H1 (cell line): ENCODE data around the gene HDC. TPM values are rescaled to one million over a fixed set of nuclear protein-coding genes. Genes with fewer than 3 reads are reported as not detected.

Source experiments
- CTCF ChIA-PET: fragments of 300-600 bp; sonication (Branson Sonifier 250); formaldehyde crosslinking; loops from one replicate; lab custom pipeline; 2021; ENCODE audit not compliant: partially characterized antibody; lab: Charles Lee
- POLR2A ChIA-PET: fragments of 300-600 bp; sonication (Branson Sonifier 250); formaldehyde crosslinking; loops from one replicate; lab custom pipeline; 2021; ENCODE audit warnings: inconsistent platforms; ENCODE audit not compliant: partially characterized antibody; lab: Charles Lee
- DNase-seq, 2 experiments: peaks; one replicate each; pipeline versions ENCODE4 v3.0.0 to v3.0.0-alpha.2; 2010 to 2022; ENCODE audit warnings: low spot score in 2 of 2, low read depth in 1 of 2, mixed read lengths in 1 of 2
- FAIRE-seq: peaks from 2 replicates; lab custom pipeline; 2011; peaks lifted over from hg19 to GRCh38; lab: Jason Lieb, UNC
- H2AFZ ChIP-seq: 2 replicates; pipeline ENCODE4 v1.8.1; 2012; ENCODE audit warnings: low read length, inconsistent platforms
- H2AK5ac ChIP-seq: 2 replicates; pipeline ENCODE4 v1.6.1; 2013; ENCODE audit warnings: low read depth, low read length
- H2BK120ac ChIP-seq: replicated peaks from 2 replicates; pipeline ENCODE3; 2013; ENCODE audit warnings: low read depth, low read length, inconsistent platforms
- H2BK12ac ChIP-seq: 2 replicates; pipeline ENCODE4 v1.6.1; 2013; ENCODE audit warnings: low read depth, low read length
- H2BK15ac ChIP-seq: 2 replicates; pipeline ENCODE4 v1.6.1; 2013; ENCODE audit warnings: low read length
- H2BK20ac ChIP-seq: 2 replicates; pipeline ENCODE4 v1.6.1; 2013; ENCODE audit warnings: low read length
- H2BK5ac ChIP-seq: 2 replicates; pipeline ENCODE4 v1.6.1; 2013; ENCODE audit warnings: low read depth, low read length
- H3K14ac ChIP-seq: 2 replicates; pipeline ENCODE4 v1.6.1; 2013; ENCODE audit warnings: inconsistent platforms; ENCODE audit not compliant: insufficient read length
- H3K18ac ChIP-seq: 2 replicates; pipeline ENCODE4 v1.6.1; 2013; ENCODE audit warnings: low read length; ENCODE audit errors: extremely low read depth
- H3K23ac ChIP-seq: 2 replicates; pipeline ENCODE4 v1.6.1; 2013; ENCODE audit warnings: inconsistent platforms; ENCODE audit not compliant: insufficient read length
- H3K23me2 ChIP-seq: 2 replicates; pipeline ENCODE4 v1.6.1; 2013; ENCODE audit warnings: low read depth, low read length
- H3K27ac ChIP-seq: 2 replicates; pipeline ENCODE4 v1.6.1; 2011; ENCODE audit warnings: low read depth, low read length, inconsistent platforms
- H3K27me3 ChIP-seq, 4 experiments: replicated peaks in 1 of 4; 1 replicate in 1 of 4; 2 replicates in 3 of 4; pipeline versions ENCODE4 v1.6.1 to v1.8.1; 2011 to 2013; ENCODE audit warnings: low read length in 3 of 4, mild to moderate bottlenecking in 3 of 4, inconsistent platforms in 2 of 4, mixed read lengths in 2 of 4, moderate library complexity in 1 of 4; ENCODE audit not compliant: control insufficient read depth in 3 of 4, insufficient read depth in 3 of 4; ENCODE audit errors: extremely low read depth in 1 of 4
- H3K36me3 ChIP-seq, 4 experiments: 2 replicates each; pipeline versions ENCODE4 v1.6.1 to v1.8.1; 2011 to 2013; ENCODE audit warnings: mild to moderate bottlenecking in 4 of 4, low read length in 3 of 4, moderate library complexity in 2 of 4, control low read depth in 1 of 4, inconsistent platforms in 1 of 4; ENCODE audit not compliant: insufficient read depth in 4 of 4, control insufficient read depth in 2 of 4
- H3K4ac ChIP-seq: replicated peaks from 2 replicates; pipeline ENCODE3; 2013; ENCODE audit warnings: low read length, low read depth, mixed read lengths, inconsistent platforms; ENCODE audit not compliant: insufficient read length
- H3K4me1 ChIP-seq, 4 experiments: replicated peaks in 1 of 4; 1 replicate in 1 of 4; 2 replicates in 3 of 4; pipeline versions ENCODE4 v1.6.1 to v1.8.1; 2011 to 2013; ENCODE audit warnings: low read length in 3 of 4, inconsistent platforms in 2 of 4, mixed read lengths in 1 of 4; ENCODE audit not compliant: insufficient read depth in 4 of 4, control insufficient read depth in 3 of 4
- H3K4me2 ChIP-seq, 2 experiments: 2 replicates each; pipeline versions ENCODE4 v1.6.1 to v1.8.1; 2011 to 2013; ENCODE audit warnings: low read depth in 2 of 2, low read length in 2 of 2, control low read depth in 1 of 2, inconsistent platforms in 1 of 2, mild to moderate bottlenecking in 1 of 2; ENCODE audit not compliant: insufficient read depth in 1 of 2
- H3K4me3 ChIP-seq, 4 experiments: fragments of 200-600, 300-600 bp in 1 of 4; sonication (generic), shearing (Covaris generic), sonication (Bioruptor Twin) in 1 of 4; 2 replicates each; pipeline versions ENCODE4 v1.5.1 to v1.8.1; 2011 to 2016; ENCODE audit warnings: low read length in 4 of 4, low read depth in 3 of 4, control low read depth in 2 of 4, inconsistent platforms in 2 of 4, mild to moderate bottlenecking in 2 of 4, mixed read lengths in 1 of 4, moderate library complexity in 1 of 4; ENCODE audit not compliant: insufficient read depth in 2 of 4; ENCODE audit errors: extremely low read depth in 1 of 4
- H3K56ac ChIP-seq: replicated peaks from 2 replicates; pipeline ENCODE3; 2013; ENCODE audit warnings: low read depth, mild to moderate bottlenecking, mixed read lengths, low read length, inconsistent platforms; ENCODE audit not compliant: insufficient read length
- H3K79me1 ChIP-seq: 2 replicates; pipeline ENCODE4 v1.6.1; 2013; ENCODE audit warnings: low read depth, low read length, control low read depth
- H3K79me2 ChIP-seq, 2 experiments: 2 replicates each; pipeline versions ENCODE4 v1.6.1 to v1.8.1; 2012 to 2013; ENCODE audit warnings: low read length in 2 of 2, mild to moderate bottlenecking in 2 of 2, inconsistent platforms in 1 of 2; ENCODE audit not compliant: insufficient read depth in 2 of 2, control insufficient read depth in 1 of 2
- H3K9ac ChIP-seq, 4 experiments: replicated peaks in 1 of 4; 1 replicate in 1 of 4; 2 replicates in 3 of 4; pipeline versions ENCODE4 v1.6.1 to v1.8.1; 2011 to 2013; ENCODE audit warnings: low read depth in 3 of 4, low read length in 3 of 4, control low read depth in 2 of 4, mild to moderate bottlenecking in 2 of 4, moderate library complexity in 2 of 4, inconsistent platforms in 1 of 4; ENCODE audit errors: extremely low read depth in 1 of 4
- H3K9me3 ChIP-seq, 2 experiments: 2 replicates each; pipeline versions ENCODE4 v1.6.1 to v1.8.1; 2012 to 2013; ENCODE audit warnings: mild to moderate bottlenecking in 2 of 2, moderate library complexity in 2 of 2, control low read depth in 1 of 2, inconsistent platforms in 1 of 2, low read depth in 1 of 2, low read length in 1 of 2, mixed read lengths in 1 of 2; ENCODE audit not compliant: insufficient read depth in 2 of 2
- H4K20me1 ChIP-seq, 2 experiments: replicated peaks in 1 of 2; 2 replicates each; pipeline versions ENCODE3 to v1.8.1; 2011 to 2013; ENCODE audit warnings: inconsistent platforms in 2 of 2, low read length in 2 of 2, mild to moderate bottlenecking in 1 of 2; ENCODE audit not compliant: insufficient read depth in 2 of 2, control insufficient read depth in 1 of 2
- H4K5ac ChIP-seq: 2 replicates; pipeline ENCODE4 v1.6.1; 2013; ENCODE audit warnings: low read length, low read depth, mixed read lengths, inconsistent platforms; ENCODE audit not compliant: insufficient read length
- H4K8ac ChIP-seq: 2 replicates; pipeline ENCODE4 v1.8.0; 2013; ENCODE audit warnings: mild to moderate bottlenecking, moderate library complexity, low read length, inconsistent platforms; ENCODE audit not compliant: insufficient read depth; ENCODE audit errors: extremely low read depth
- H4K91ac ChIP-seq: replicated peaks from 2 replicates; pipeline ENCODE3; 2013; ENCODE audit warnings: low read length, mixed read lengths, inconsistent platforms; ENCODE audit not compliant: insufficient read length
- ASH2L ChIP-seq: fragments of 200-600, 300-600 bp; sonication (generic); IDR thresholded peaks from one replicate; pipeline ENCODE4 v1.7.1; 2017; ENCODE audit warnings: low read length
- ATF2 ChIP-seq: IDR thresholded peaks from 2 replicates; pipeline ENCODE4 v1.6.1; 2012; ENCODE audit warnings: low read length, inconsistent platforms
- BCL11A ChIP-seq, 2 experiments: IDR thresholded peaks; one replicate each; pipeline ENCODE4 v1.6.1; 2011; ENCODE audit warnings: low read depth in 2 of 2, low read length in 2 of 2, mild to moderate bottlenecking in 2 of 2
- BRCA1 ChIP-seq: IDR thresholded peaks from 2 replicates; pipeline ENCODE4 v1.6.1; 2012; ENCODE audit warnings: low read depth, low read length, improper control_type of control experiment
- CBX8 ChIP-seq: fragments of 300-800, 300-1000 bp; sonication (generic); IDR thresholded peaks from 2 replicates; pipeline ENCODE4 v1.7.1; 2016; ENCODE audit warnings: low read depth, low read length, borderline replicate concordance
- FOSL1 ChIP-seq: IDR thresholded peaks from 2 replicates; pipeline ENCODE4 v1.6.1; 2011; ENCODE audit warnings: mild to moderate bottlenecking, low read depth, low read length, moderate library complexity; ENCODE audit not compliant: insufficient read depth
- HDAC2 ChIP-seq, 2 experiments: fragments of 300-600 bp in 1 of 2; sonication (generic) in 1 of 2; IDR thresholded peaks; 2 replicates each; pipeline ENCODE4 v1.6.1; 2011 to 2012; ENCODE audit warnings: low read depth in 2 of 2, low read length in 2 of 2, mild to moderate bottlenecking in 2 of 2, moderate library complexity in 2 of 2, borderline replicate concordance in 1 of 2, inconsistent platforms in 1 of 2
- KDM4A ChIP-seq: IDR thresholded peaks from one replicate; pipeline ENCODE4 v1.7.1; 2012; ENCODE audit warnings: low read depth, mild to moderate bottlenecking, moderate library complexity, low read length, inconsistent platforms; ENCODE audit not compliant: severe bottlenecking
- POU5F1 ChIP-seq: IDR thresholded peaks from 2 replicates; pipeline ENCODE4 v1.6.1; 2011; ENCODE audit warnings: low read depth, mild to moderate bottlenecking, low read length, moderate library complexity
- TCF12 ChIP-seq: IDR thresholded peaks from 2 replicates; pipeline ENCODE4 v1.6.1; 2011; ENCODE audit warnings: low read depth, mild to moderate bottlenecking, low read length
- ZNF274 ChIP-seq: IDR thresholded peaks from 2 replicates; pipeline ENCODE4 v1.7.0; 2012; ENCODE audit warnings: low read length, borderline replicate concordance; ENCODE audit errors: extremely low read depth
- polyA plus RNA-seq, 7 experiments: library from polyadenylated mRNA; depleted of rRNA in 3 of 7; stranded (reverse) in 5 of 7; unstranded in 2 of 7; fragments of >200 nt in 5 of 7; fragments of 200-250 nt in 2 of 7; gene quantifications; 1 replicate in 5 of 7; 2 replicates in 1 of 7; 4 replicates in 1 of 7; pipeline versions ENCODE4 v1.2.1 to v1.2.3, GENCODE V29; 2011 to 2013; ENCODE audit warnings: missing spikeins in 2 of 7, mixed read lengths in 2 of 7
- total RNA-seq: library from RNA; stranded (reverse); fragmentation: NEBNext Ultra II Directional; extraction: Animal tissue kit (Norgen Biotek cat#: 25700); gene quantifications from 2 replicates; pipeline ENCODE4 v1.2.1, GENCODE V29; 2021

The HDC gene
- total and polyA plus RNA-seq, 2 of the 8 experiments (the other 6 are each of a cell fraction or from before 2014, with no cell fraction given) = 0.20 to 0.22 TPM

- Histone ChIP-seq H3K9me3 (peaks cover 7% of the 10 kb centered on the region in 2 experiments), H2BK120ac (no peak overlapping the region), H3K27ac (no peak overlapping the region), H2BK5ac (no peak overlapping the region), H3K79me1 (no peaks in the 10 kb centered on the region), H4K8ac (no peak overlapping the region), H4K5ac (no peak overlapping the region), H3K4me2 (no peak overlapping the region), H3K18ac (no peak overlapping the region), H3K56ac (no peak overlapping the region), H3K27me3 (no peaks in the 10 kb centered on the region), H2BK20ac (no peak overlapping the region), H2AFZ (no peak overlapping the region), H3K4me3 (no peak overlapping the region), H4K20me1 (no peaks in the 10 kb centered on the region), H3K4me1 (no peaks in the 10 kb centered on the region), H2BK15ac (no peak overlapping the region), H2AK5ac (no peak overlapping the region), H3K79me2 (peaks cover 0 to 5% of the 10 kb centered on the region in 2 experiments; a peak in 2 of 4 replicates), H3K14ac (no peak overlapping the region), H3K23me2 (no peaks in the 10 kb centered on the region), H3K36me3 (peaks cover 0 to 21% (median 6%) of the 10 kb centered on the region in 4 experiments; a peak in 3 of 8 replicates), H4K91ac (no peak overlapping the region), H3K9ac (no peak overlapping the region), H3K4ac (no peak overlapping the region), H2BK12ac (no peak overlapping the region), H3K23ac (no peak overlapping the region)
- TF ChIP-seq HDAC2 (IDR thresholded peaks at IDR 0.05; ENCODE audit: borderline replicate concordance in 1 of 2, low read depth in 2 of 2, low read length in 2 of 2) (no peak), KDM4A (no peak), CBX8 (no peak), ASH2L (no peak), FOSL1 (no peak), BCL11A (IDR thresholded peaks at IDR 0.05; ENCODE audit: low read depth in 2 of 2, low read length in 2 of 2) (no peak), ZNF274 (no peak), BRCA1 (no peak), ATF2 (no peak), TCF12 (no peak), POU5F1 (no peak)
- ChIA-PET CTCF (interaction anchor here (0.7 to 0.8 kb wide), 2 partner anchors 8 to 43 kb away, joined by 3 to 5 read pairs; no protein-coding TSS in a partner anchor), POLR2A (no interaction called here)
- no peak for DNase-seq
- FAIRE-seq = no peak
Observed at GRCh38 chr15:50307799-50308198, 42.3 kb upstream of the HDC start.
